ENCODE data around the gene CASTOR1. TPM values are rescaled to one million over a fixed set of nuclear protein-coding genes. Genes with fewer than 3 reads are reported as not detected.

The CASTOR1 gene
- total RNA-seq, 1 donor, result 4.9 TPM

GRCh38 chr22:30306627-30307011 is 17.3 kb upstream of the CASTOR1 start:
- no peak for DNase-seq (ENCODE audit: low read depth)
- no peak for TF ChIP-seq CTCF (IDR thresholded peaks at IDR 0.05; ENCODE audit: insufficient read depth, low read length)

GRCh38 chr22:30305906-30306626 is 16.8 kb upstream of the CASTOR1 start:
- no peak overlapping the region for H3K4me3 ChIP-seq (ENCODE audit: low read depth, low read length)
- no peak for DNase-seq (ENCODE audit: low read depth)

More at GRCh38 chr22:30306627-30307011, 17.3 kb upstream of the CASTOR1 start:
- H3K4me3 ChIP-seq (ENCODE audit: low read depth, low read length), result no peak overlapping the region

GRCh38 chr22:30305519-30305905 is 16.2 kb upstream of the CASTOR1 start:
- peak; percentile 45 for DNase-seq (ENCODE audit: low read depth)

More at GRCh38 chr22:30305906-30306626, 16.8 kb upstream of the CASTOR1 start:
- no peak for TF ChIP-seq CTCF (IDR thresholded peaks at IDR 0.05; ENCODE audit: insufficient read depth, low read length)

GRCh38 chr22:30304495-30305244 is 15.4 kb upstream of the CASTOR1 start:
- TF ChIP-seq CTCF (IDR thresholded peaks at IDR 0.05; ENCODE audit: insufficient read depth, low read length), result no peak
- DNase-seq (ENCODE audit: low read depth), result peak; percentile 72
- no peak overlapping the region for H3K4me3 ChIP-seq (ENCODE audit: low read depth, low read length)

More at GRCh38 chr22:30305519-30305905, 16.2 kb upstream of the CASTOR1 start:
- no peak overlapping the region for H3K4me3 ChIP-seq (ENCODE audit: low read depth, low read length)
- no peak for TF ChIP-seq CTCF (IDR thresholded peaks at IDR 0.05; ENCODE audit: insufficient read depth, low read length)

- TF ChIP-seq CTCF (IDR thresholded peaks at IDR 0.05; ENCODE audit: insufficient read depth, low read length), result no peak
- DNase-seq (ENCODE audit: low read depth), result no peak
- H3K4me3 ChIP-seq (ENCODE audit: low read depth, low read length), result no peak overlapping the region
These were observed 13.5 kb upstream of the CASTOR1 start for GRCh38 chr22:30302810-30303138.

GRCh38 chr22:30301995-30302809 is 12.9 kb upstream of the CASTOR1 start:
- no peak for TF ChIP-seq CTCF (IDR thresholded peaks at IDR 0.05; ENCODE audit: insufficient read depth, low read length)
- peak; percentile 85 for DNase-seq (ENCODE audit: low read depth)
- no peak overlapping the region for H3K4me3 ChIP-seq (ENCODE audit: low read depth, low read length)
